Endometrial microvascular endothelial cells (primary cell): Measurements from ENCODE around the gene SMIM15. TPM values are rescaled to one million over a fixed set of nuclear protein-coding genes. Genes with fewer than 3 reads are reported as not detected.
"Not testable (repeated sequence)": the region's sequence is repeated elsewhere in the genome, so short reads cannot be mapped to it uniquely, and the experiment has no call there.

Source experiments
- in situ Hi-C: cut with HindIII; loops from 2 replicates; pipeline ENCODE4 v1.10.0; 2017; ENCODE audit warnings: low sequenced_read_pairs, low pct_unique_long_range_greater_than_20kb; ENCODE audit errors: inconsistent ontology term
- total RNA-seq: library from RNA; depleted of rRNA; stranded (reverse); fragments of >200 nt; gene quantifications from one replicate; pipeline ENCODE4 v1.2.3, GENCODE V29; 2015; ENCODE audit errors: inconsistent ontology term

Gene SMIM15
- total RNA-seq: 62.5 TPM

- in situ Hi-C loops: no loop called here
These were observed at the start of gene SMIM15 for GRCh38 chr5:61162010-61162831. Gene SMIM15 (minus strand): TSS chr5:61162468. CDS start chr5:61160171, 2,297 bp downstream.

DNA sequence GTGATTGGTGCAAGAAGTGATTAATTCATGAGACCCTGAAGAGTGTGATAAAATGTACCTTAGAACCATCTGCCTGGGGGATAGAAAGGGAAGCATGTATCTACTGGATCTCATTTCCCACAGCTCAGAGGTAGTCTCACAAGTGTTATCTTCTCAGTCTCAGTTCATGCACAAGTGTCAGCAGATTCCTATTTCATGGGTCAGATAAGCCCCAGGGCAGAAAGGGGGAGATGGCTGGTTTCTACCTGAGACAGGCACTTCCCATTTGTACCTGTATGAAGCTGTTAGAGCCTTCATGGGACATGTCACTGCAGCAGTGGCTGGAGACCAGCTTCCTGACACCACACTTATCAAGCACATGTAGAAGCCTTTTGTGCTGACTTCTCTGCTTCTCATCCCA lies 45.6 kb upstream of the SMIM15 start:
- in situ Hi-C loops: no loop called here

- in situ Hi-C loops: no loop called here
These were observed 42.7 kb upstream of the SMIM15 start for GRCh38 chr5:61205013-61205412.

DNA sequence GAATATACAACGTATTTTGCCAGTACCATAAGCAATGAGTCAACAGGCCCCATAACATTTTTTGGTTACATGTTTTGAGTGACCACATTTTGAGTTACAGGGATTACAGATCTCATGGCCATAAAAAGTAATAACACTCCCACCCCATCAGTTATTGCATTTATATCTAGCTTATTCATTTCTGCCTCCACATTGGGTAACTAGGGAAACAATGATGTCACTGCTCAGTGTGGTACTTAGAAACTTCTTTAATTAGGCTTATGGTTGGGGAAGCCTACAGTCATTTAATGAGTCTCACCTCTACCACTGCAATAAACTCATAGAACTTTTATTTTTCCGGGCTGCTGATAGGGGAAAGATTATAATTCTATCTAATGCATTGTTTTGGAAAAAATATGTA lies 39.9 kb upstream of the SMIM15 start:
- in situ Hi-C loops: no loop called here

DNA sequence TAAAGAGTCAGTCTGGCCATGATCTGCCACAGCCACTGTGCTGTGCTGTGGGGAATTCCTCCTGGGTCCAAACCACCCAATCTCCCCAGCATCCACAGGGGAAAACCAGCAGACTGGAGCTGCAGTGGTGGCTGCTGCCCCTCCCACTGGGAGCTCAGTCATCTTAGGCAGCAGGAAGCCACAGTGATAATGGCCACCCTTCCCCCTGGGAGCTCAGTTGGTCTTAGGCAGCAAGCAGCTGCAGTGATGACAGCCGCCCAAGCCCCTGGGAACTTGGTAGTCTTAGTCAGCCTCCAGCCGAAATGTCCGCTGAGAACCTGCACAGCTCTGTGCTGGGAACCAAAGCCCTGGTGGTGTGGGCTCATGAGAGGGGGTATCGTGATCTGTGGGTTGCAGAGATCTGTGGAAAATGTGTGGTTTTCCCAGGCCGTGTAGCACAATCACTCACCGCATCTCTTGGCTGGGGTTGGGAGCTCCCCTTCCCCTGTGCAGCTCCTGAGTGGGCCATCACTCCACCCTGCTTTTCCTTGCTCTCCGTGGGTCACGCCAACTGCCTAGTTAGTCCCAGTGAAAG lies 38.4 kb upstream of the SMIM15 start:
- in situ Hi-C loops: no loop called here

DNA sequence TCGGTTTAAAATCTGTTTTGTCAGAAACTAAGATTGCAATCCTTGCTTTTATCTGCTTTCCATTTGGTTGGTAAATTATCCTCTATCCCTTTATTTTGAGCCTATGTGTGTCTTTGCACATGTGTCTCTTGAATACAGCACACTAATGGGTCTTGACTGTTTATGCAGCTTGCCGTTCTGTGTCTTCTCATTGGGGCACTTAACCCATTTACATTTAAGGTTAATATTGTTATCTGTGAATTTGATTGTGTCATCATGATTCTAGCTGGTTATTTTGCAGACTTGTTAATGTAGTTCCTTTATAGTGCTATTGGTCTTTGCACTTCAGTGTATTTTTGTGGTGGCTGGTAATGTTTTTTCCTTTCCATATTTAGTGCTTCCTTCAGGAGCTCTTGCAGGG lies 36.3 kb upstream of the SMIM15 start:
- in situ Hi-C loops: no loop called here

- in situ Hi-C loops: not testable (repeated sequence)
These were observed 25.6 kb upstream of the SMIM15 start for GRCh38 chr5:61187826-61188225.

- in situ Hi-C loops: not testable (repeated sequence)
These were observed 25.1 kb upstream of the SMIM15 start for GRCh38 chr5:61187352-61187751.

GRCh38 chr5:61186634-61187033 lies 24.4 kb upstream of the SMIM15 start:
- in situ Hi-C loops: no loop called here

GRCh38 chr5:61184708-61185107 lies 22.4 kb upstream of the SMIM15 start:
- in situ Hi-C loops: no loop called here

DNA sequence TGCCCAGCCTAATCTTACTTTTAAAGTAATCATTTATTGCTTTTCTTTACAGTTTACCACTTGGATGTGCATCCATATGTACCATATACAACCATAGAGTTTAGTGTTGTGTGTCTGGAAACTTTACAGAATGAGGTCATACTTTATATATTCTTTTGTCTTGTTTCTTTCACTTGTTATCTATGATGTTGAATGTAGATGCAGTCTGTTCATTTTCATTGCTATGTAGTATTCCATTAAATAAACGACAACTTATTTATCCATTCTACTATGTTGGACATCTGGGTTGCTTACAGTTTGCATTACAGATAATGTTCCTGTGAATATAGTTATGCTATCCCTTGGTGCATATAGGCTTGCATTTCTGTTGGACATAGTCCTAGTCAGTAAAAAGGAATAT lies 21.3 kb upstream of the SMIM15 start:
- in situ Hi-C loops: no loop called here

DNA sequence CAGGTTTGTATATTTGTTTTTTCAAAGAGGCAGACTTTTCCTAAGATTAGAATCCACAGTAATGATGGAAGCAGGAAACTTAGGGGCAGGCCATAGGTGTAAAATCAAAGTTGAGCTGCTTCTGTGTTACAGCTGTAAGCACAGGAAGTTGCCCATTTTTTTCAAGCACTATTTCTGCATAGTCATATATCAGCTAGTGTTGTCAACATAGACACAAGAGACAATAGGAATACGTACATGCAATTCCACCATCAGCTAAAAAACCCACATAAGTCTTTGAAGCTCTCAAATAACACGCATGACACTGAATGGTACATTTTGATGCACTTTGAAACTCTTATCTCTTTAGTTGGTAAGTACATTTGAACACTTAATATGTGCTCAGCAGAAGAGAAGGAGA lies 20.2 kb upstream of the SMIM15 start:
- in situ Hi-C loops: no loop called here

- in situ Hi-C loops: no loop called here
These were observed 18.6 kb upstream of the SMIM15 start for GRCh38 chr5:61180886-61181285.

DNA sequence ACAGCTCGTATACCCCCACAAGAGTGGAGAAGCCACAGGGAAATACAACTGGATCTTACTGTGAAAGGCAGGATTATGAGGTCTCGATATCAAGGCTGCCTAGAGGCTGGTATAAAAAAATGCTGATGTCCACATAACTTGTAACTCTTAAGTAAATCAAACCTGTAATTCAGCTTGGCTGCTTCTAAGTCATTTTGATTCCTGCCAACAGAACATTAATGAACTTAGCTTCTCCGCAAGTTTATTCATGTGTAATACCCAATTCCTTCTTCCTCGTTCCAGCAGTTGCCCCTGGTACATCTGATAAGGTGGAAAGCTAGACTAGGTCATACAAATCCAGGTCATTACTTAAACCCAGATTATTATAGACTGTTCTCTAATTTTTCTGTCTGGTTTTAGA lies 16.4 kb upstream of the SMIM15 start:
- in situ Hi-C loops: no loop called here

DNA sequence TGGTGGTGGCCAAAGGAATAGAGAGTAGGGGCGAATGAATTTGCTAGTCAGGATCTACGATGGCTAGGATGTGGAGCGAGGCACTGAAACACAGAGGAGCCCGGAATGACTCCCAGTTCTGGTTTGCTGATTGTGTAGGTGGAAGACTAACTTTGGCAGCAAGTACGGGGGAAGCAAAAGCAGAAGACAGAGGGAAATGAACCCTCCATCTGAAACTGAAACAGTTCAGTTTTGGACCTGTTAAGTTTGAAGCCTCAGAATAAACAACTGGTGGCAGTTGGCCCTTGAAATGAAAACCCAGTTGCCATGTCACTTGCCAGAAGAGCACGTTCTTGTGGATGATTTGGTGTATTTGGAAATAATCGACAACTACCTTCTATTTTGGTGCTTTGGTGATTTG lies 15.4 kb upstream of the SMIM15 start:
- in situ Hi-C loops: no loop called here

GRCh38 chr5:61177070-61177469 lies 14.8 kb upstream of the SMIM15 start:
- in situ Hi-C loops: no loop called here

DNA sequence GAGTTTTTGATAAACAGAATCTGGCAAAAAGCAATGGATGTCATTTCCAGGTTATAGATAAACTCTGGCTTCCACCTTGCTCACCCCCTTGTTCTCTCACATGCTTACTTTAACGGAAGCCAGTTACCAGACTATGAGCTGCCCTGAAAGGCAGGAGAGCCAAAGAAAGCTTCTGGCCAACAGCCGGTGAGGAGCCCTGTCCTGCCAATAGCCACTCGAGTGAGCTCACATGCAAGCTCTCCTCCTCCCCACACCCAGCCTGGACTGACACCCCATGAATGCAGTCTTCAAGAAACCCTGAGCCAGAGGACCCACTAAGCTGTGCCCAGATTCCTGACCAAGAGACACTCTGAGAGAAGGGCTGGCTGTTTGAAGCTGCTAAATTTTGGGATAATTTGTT lies 14.4 kb upstream of the SMIM15 start:
- in situ Hi-C loops: no loop called here

DNA sequence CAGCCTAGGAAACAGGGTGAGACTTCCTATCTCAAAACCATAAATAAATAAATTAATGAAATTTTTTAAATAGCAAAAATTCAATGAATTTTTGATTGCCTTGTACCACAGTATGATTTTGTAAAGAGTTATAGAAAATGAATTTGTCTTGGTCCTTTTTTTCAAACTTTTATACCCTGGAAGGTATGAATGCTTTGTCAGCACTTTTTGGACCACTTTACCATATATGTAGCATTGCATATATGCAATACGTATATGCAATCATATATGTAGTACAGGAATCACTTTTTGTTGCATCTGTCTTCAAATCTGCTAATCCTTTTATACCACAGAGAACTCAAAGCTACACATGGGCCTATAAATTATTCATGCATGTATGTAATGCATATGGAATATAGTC lies 9.2 kb upstream of the SMIM15 start:
- in situ Hi-C loops: no loop called here

- in situ Hi-C loops: no loop called here
These were observed 6.7 kb upstream of the SMIM15 start for GRCh38 chr5:61168951-61169350.

DNA sequence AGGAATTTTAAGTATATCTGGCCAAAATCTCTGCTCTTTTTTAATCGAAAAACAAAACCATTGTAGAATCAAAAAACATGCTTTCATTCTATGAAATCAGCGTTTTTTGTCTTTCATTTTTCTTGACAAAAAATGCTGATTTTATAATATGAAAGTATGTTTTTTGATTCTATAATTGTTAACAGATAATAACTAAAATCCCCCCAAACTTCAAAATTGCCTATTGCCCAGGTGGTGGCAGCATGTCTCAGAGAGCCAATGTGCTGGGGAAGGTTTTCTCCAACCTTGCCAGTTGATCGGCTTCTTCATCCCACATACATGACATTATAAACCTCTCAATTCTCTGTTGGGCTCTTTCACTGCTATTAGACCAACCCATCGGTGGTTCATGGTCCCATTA lies 5.1 kb upstream of the SMIM15 start:
- in situ Hi-C loops: no loop called here

DNA sequence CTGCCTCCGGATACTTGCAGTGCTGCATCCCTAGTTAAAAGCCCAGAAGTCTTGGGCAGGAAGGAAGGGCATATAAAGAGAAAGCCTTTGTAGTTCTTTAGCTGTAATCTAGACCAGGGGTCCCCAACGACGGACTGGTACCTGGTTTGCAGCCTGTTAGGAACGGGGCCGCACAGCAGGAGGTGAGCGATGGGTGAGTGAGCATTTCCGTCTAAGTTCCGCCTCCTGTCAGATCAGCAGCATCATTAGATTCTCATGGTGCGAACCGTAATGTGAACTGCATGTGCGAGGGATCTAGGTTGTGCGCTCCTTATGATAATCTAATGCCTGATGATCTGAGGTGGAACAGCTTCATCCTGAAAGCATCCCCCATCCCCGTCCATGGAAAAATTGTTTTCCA lies 1.6 kb upstream of the SMIM15 start:
- in situ Hi-C loops: no loop called here
